HCT116 (cell line): ENCODE results near the gene SLC34A1.

Source experiments
- EZH2 ChIP-seq: fragments of 200-600 bp; sonication (generic); IDR thresholded peaks from 2 replicates; pipeline ENCODE4 v1.6.1; 2017; ENCODE audit warnings: antibody characterized with exemption, mixed run types
- TF ChIP-seq, protein P1 (sequence below), 3 experiments: fragments of 200-600 bp in 1 of 3; sonication (generic) in 1 of 3; IDR thresholded peaks in 2 of 3; conservative IDR thresholded peaks in 1 of 3; 2 replicates each; pipeline ENCODE4 v1.5.1; 2012 to 2017; ENCODE audit warnings: low read depth in 2 of 3, low read length in 2 of 3, antibody characterized with exemption in 1 of 3, borderline replicate concordance in 1 of 3, control low read depth in 1 of 3, mild to moderate bottlenecking in 1 of 3, mixed read lengths in 1 of 3, mixed run types in 1 of 3, moderate library complexity in 1 of 3; ENCODE audit not compliant: insufficient read depth in 1 of 3
- TF ChIP-seq, protein P2 (sequence below): IDR thresholded peaks from 2 replicates; pipeline ENCODE4 v1.6.1; 2012

DNA sequence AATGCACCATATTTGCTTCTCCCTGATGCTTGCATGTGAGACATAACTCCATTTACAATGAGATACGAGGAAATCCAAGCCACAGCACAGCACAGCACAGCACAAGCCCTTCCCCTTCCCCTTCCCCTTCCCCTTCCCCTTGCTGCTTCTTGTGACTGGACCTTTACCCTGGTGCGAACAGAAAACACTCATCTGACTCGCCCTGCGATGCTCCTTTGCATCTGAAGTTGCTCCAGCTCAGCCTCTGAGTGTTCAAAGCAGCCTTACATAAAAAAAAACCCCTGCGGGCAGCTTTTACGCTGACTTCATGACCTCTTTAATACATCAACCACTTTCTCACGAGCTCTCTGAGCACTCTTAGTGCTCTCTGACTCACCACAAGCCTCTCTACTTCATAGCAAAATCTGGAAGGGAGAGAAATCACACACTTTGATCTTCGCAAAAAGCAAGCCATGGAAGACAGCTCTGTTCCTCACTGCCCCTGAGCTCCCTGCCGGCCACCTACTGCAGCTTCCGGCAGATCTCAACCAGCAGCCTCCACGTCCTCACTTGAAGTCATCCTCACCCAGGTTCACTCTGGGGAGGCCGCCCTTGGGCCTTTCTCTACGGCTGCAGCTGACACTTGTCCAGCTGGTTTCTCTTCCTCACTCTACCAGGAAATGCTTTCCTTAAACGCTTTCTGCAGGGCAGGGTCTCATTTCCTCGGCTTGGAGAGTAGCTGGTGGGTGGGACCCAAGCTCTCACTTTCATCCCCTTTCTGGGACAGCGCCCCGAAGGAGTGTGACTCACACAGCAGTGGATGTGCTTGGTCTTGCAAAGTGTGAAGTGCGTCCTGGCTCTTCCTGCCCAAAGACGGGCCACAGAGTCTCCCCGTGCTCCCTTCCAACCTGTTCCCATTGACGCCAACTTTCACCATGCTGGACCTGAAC lies 5.3 kb downstream of the SLC34A1 start:
- no peak for TF ChIP-seq EZH2
- TF ChIP-seq, protein P1, sequence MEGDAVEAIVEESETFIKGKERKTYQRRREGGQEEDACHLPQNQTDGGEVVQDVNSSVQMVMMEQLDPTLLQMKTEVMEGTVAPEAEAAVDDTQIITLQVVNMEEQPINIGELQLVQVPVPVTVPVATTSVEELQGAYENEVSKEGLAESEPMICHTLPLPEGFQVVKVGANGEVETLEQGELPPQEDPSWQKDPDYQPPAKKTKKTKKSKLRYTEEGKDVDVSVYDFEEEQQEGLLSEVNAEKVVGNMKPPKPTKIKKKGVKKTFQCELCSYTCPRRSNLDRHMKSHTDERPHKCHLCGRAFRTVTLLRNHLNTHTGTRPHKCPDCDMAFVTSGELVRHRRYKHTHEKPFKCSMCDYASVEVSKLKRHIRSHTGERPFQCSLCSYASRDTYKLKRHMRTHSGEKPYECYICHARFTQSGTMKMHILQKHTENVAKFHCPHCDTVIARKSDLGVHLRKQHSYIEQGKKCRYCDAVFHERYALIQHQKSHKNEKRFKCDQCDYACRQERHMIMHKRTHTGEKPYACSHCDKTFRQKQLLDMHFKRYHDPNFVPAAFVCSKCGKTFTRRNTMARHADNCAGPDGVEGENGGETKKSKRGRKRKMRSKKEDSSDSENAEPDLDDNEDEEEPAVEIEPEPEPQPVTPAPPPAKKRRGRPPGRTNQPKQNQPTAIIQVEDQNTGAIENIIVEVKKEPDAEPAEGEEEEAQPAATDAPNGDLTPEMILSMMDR (IDR thresholded peaks at IDR 0.05 in 2 of 3, conservative IDR thresholded peaks at IDR 0.05 in 1 of 3; ENCODE audit: borderline replicate concordance in 1 of 3, insufficient read depth in 1 of 3, low read depth in 2 of 3, low read length in 2 of 3), result no peak
- TF ChIP-seq, protein P2, sequence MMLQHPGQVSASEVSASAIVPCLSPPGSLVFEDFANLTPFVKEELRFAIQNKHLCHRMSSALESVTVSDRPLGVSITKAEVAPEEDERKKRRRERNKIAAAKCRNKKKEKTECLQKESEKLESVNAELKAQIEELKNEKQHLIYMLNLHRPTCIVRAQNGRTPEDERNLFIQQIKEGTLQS, result no peak
